ENCODE results near the gene SLC4A5.

The SLC4A5 gene

DNA sequence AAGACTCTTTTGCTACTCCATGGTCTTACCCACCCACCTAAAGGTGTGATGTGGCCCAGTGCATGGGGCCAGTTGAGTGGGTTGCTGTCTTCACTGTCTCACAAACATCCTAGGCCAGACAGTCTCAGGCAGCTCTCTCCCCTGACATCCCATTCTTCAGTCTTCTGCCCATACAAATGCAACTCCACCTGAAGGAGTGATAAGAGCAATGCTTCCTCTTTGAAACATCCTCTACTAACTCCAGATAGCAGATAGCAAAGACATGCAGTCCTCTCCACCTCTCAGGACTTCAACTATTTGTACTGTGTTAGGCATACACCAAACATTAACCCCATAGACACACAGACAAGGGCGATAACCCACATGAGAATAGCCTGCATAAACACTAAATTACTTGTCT lies 73.5 kb downstream of the SLC4A5 start:
- no peak overlapping the region for H2BK120ac ChIP-seq (ENCODE audit: low read depth, low read length)
- no peak overlapping the region for H4K91ac ChIP-seq (ENCODE audit: low read depth, low read length, poor library complexity)
- no peak overlapping the region for H3K4ac ChIP-seq (ENCODE audit: low read length)
- no peak overlapping the region for H3K14ac ChIP-seq (ENCODE audit: low read length)
- H3K4me2 ChIP-seq (ENCODE audit: insufficient read depth, low read length, poor library complexity, severe bottlenecking), result no peak overlapping the region
- peaks cover 0 to 60% (median 0%) of the 10 kb centered on the region in 3 experiments for H3K27me3 ChIP-seq (ENCODE audit: control insufficient read depth in 3 of 3, insufficient read depth in 3 of 3, low read depth in 1 of 3, low read length in 3 of 3)
- no CpG with 5 or more reads among the region's 1 CpG for WGBS, 2 donors (ENCODE audit: extremely low coverage in 2 of 2, insufficient read length in 2 of 2, insufficient replicate concordance in 1 of 2)
- DNase-seq (ENCODE audit: low spot score), result no peak
- H4K8ac ChIP-seq (ENCODE audit: low read depth, low read length), result no peak overlapping the region
- no peak overlapping the region for H3K4me3 ChIP-seq (ENCODE audit: low read length in 2 of 2)
- no peak overlapping the region for H2BK12ac ChIP-seq (ENCODE audit: low read length)
- H3K9me3 ChIP-seq (replicated peaks in 1 of 2; ENCODE audit: control insufficient read depth in 2 of 2, insufficient read depth in 1 of 2, low read depth in 1 of 2, low read length in 2 of 2), result no peaks in the 10 kb centered on the region
- no peak overlapping the region for H3K27ac ChIP-seq (replicated peaks; ENCODE audit: low read length)
- no peak overlapping the region for H3K9ac ChIP-seq (ENCODE audit: low read depth, low read length, poor library complexity)
- H3K23ac ChIP-seq (ENCODE audit: low read depth, low read length, poor library complexity), result no peak overlapping the region
- H3K18ac ChIP-seq (ENCODE audit: low read length), result no peak overlapping the region
- no peaks in the 10 kb centered on the region for H3K79me1 ChIP-seq (ENCODE audit: low read depth, low read length)
- no peak overlapping the region for H2BK5ac ChIP-seq (ENCODE audit: low read length)
- H2AK5ac ChIP-seq (ENCODE audit: low read depth, low read length), result no peak overlapping the region
- no peak overlapping the region for H2BK15ac ChIP-seq (ENCODE audit: low read length)
- H3K4me1 ChIP-seq (ENCODE audit: control insufficient read depth in 2 of 2, insufficient read depth in 1 of 2, low read depth in 1 of 2, low read length in 2 of 2), result no peaks in the 10 kb centered on the region
- no peaks in the 10 kb centered on the region for H3K36me3 ChIP-seq (replicated peaks in 1 of 2; ENCODE audit: control insufficient read depth in 2 of 2, insufficient read depth in 2 of 2, low read length in 2 of 2)
- no peak overlapping the region for H2AFZ ChIP-seq (ENCODE audit: low read length)

DNA sequence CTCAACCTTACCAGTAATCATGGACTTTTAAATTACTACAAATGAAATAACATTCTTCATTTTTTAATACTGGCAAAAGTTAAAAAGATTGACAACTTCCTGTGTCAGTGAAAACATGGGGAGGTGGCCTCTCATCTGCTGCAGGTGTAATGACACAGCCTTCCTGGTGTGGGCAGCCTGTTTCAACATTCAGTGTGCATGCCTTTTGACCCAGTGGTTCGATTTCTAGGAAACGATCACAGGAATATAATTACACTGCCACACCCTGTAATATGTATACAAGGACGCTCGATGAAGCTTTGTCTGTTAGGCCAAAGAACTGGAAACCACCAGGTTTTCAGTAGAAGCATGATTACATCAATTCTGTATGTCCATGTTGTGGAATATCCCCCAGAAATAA lies 76.1 kb downstream of the SLC4A5 start:
- Histone ChIP-seq H2AK5ac (ENCODE audit: low read depth, low read length) (no peak overlapping the region), H4K91ac (ENCODE audit: low read depth, low read length, poor library complexity) (no peak overlapping the region), H2BK5ac (ENCODE audit: low read length) (no peak overlapping the region), H3K4me2 (ENCODE audit: insufficient read depth, low read length, poor library complexity, severe bottlenecking) (no peak overlapping the region), H3K27me3 (ENCODE audit: control insufficient read depth in 3 of 3, insufficient read depth in 3 of 3, low read depth in 1 of 3, low read length in 3 of 3) (peaks cover 0 to 46% (median 0%) of the 10 kb centered on the region in 3 experiments), H3K27ac (replicated peaks; ENCODE audit: low read length) (no peak overlapping the region), H3K18ac (ENCODE audit: low read length) (no peak overlapping the region), H3K4me1 (ENCODE audit: control insufficient read depth in 2 of 2, insufficient read depth in 1 of 2, low read depth in 1 of 2, low read length in 2 of 2) (no peaks in the 10 kb centered on the region), H3K9me3 (replicated peaks in 1 of 2; ENCODE audit: control insufficient read depth in 2 of 2, insufficient read depth in 1 of 2, low read depth in 1 of 2, low read length in 2 of 2) (no peaks in the 10 kb centered on the region), H3K14ac (ENCODE audit: low read length) (no peak overlapping the region), H2BK120ac (ENCODE audit: low read depth, low read length) (no peak overlapping the region), H3K79me1 (ENCODE audit: low read depth, low read length) (no peaks in the 10 kb centered on the region), H3K9ac (ENCODE audit: low read depth, low read length, poor library complexity) (no peak overlapping the region), H2BK12ac (ENCODE audit: low read length) (no peak overlapping the region), H4K8ac (ENCODE audit: low read depth, low read length) (no peak overlapping the region), H3K23ac (ENCODE audit: low read depth, low read length, poor library complexity) (no peak overlapping the region), H3K4me3 (ENCODE audit: low read length in 2 of 2) (no peak overlapping the region), H2AFZ (ENCODE audit: low read length) (no peak overlapping the region), H2BK15ac (ENCODE audit: low read length) (no peak overlapping the region), H3K36me3 (replicated peaks in 1 of 2; ENCODE audit: control insufficient read depth in 2 of 2, insufficient read depth in 2 of 2, low read length in 2 of 2) (no peaks in the 10 kb centered on the region), H3K4ac (ENCODE audit: low read length) (no peak overlapping the region)
- no peak for DNase-seq (ENCODE audit: low spot score)
- WGBS, 2 donors (ENCODE audit: extremely low coverage in 2 of 2, insufficient read length in 2 of 2, insufficient replicate concordance in 1 of 2), result no CpG with 5 or more reads among the region's 4 CpGs

DNA sequence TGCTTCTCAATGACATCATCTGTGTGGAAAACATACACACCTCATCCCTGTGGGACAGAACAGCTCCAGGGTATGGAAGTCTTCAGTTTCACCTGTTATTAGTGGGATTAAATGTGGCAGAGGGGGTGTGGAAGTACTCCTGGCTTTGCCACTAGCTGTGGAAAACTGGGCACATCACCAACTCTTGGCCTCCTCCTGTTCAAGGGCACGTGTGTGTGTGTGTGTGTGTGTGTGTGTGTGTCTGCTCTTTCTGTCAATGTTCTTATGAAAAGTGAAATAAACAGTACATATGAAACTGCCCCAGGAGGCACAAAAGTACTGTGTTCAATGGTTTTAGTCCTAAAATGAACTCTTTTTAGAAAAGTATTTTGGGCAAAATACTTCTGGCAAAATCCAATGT lies 78.9 kb downstream of the SLC4A5 start:
- no peak overlapping the region for H2BK12ac ChIP-seq (ENCODE audit: low read length)
- no peak overlapping the region for H2AK5ac ChIP-seq (ENCODE audit: low read depth, low read length)
- no peak overlapping the region for H3K27ac ChIP-seq (replicated peaks; ENCODE audit: low read length)
- no peak overlapping the region for H2BK120ac ChIP-seq (ENCODE audit: low read depth, low read length)
- WGBS, 2 donors (ENCODE audit: extremely low coverage in 2 of 2, insufficient read length in 2 of 2, insufficient replicate concordance in 1 of 2), result no CpG with 5 or more reads among the region's 1 CpG
- H2BK5ac ChIP-seq (ENCODE audit: low read length), result no peak overlapping the region
- H3K4ac ChIP-seq (ENCODE audit: low read length), result no peak overlapping the region
- no peak for DNase-seq (ENCODE audit: low spot score)
- no peaks in the 10 kb centered on the region for H3K79me1 ChIP-seq (ENCODE audit: low read depth, low read length)
- H3K23ac ChIP-seq (ENCODE audit: low read depth, low read length, poor library complexity), result no peak overlapping the region
- H3K4me1 ChIP-seq (ENCODE audit: control insufficient read depth in 2 of 2, insufficient read depth in 1 of 2, low read depth in 1 of 2, low read length in 2 of 2), result peaks cover 0 to 1% of the 10 kb centered on the region in 2 donors
- no peak overlapping the region for H3K9ac ChIP-seq (ENCODE audit: low read depth, low read length, poor library complexity)
- no peaks in the 10 kb centered on the region for H3K36me3 ChIP-seq (replicated peaks in 1 of 2; ENCODE audit: control insufficient read depth in 2 of 2, insufficient read depth in 2 of 2, low read length in 2 of 2)
- no peak overlapping the region for H3K18ac ChIP-seq (ENCODE audit: low read length)
- H3K9me3 ChIP-seq (replicated peaks in 1 of 2; ENCODE audit: control insufficient read depth in 2 of 2, insufficient read depth in 1 of 2, low read depth in 1 of 2, low read length in 2 of 2), result no peaks in the 10 kb centered on the region
- H3K4me3 ChIP-seq (ENCODE audit: low read length in 2 of 2), result no peak overlapping the region
- H3K14ac ChIP-seq (ENCODE audit: low read length), result no peak overlapping the region
- H3K27me3 ChIP-seq (ENCODE audit: control insufficient read depth in 3 of 3, insufficient read depth in 3 of 3, low read depth in 1 of 3, low read length in 3 of 3), result peaks cover 0 to 38% (median 0%) of the 10 kb centered on the region in 3 experiments
- H2AFZ ChIP-seq (ENCODE audit: low read length), result no peak overlapping the region
- no peak overlapping the region for H3K4me2 ChIP-seq (ENCODE audit: insufficient read depth, low read length, poor library complexity, severe bottlenecking)
- H4K91ac ChIP-seq (ENCODE audit: low read depth, low read length, poor library complexity), result no peak overlapping the region
- no peak overlapping the region for H2BK15ac ChIP-seq (ENCODE audit: low read length)
- no peak overlapping the region for H4K8ac ChIP-seq (ENCODE audit: low read depth, low read length)

- Histone ChIP-seq H3K27ac (replicated peaks; ENCODE audit: low read length) (no peak overlapping the region), H3K23ac (ENCODE audit: low read depth, low read length, poor library complexity) (no peak overlapping the region), H2AFZ (ENCODE audit: low read length) (no peak overlapping the region), H3K79me1 (ENCODE audit: low read depth, low read length) (no peaks in the 10 kb centered on the region), H2BK15ac (ENCODE audit: low read length) (no peak overlapping the region), H3K4me3 (ENCODE audit: low read length in 2 of 2) (no peak overlapping the region), H2BK120ac (ENCODE audit: low read depth, low read length) (no peak overlapping the region), H2AK5ac (ENCODE audit: low read depth, low read length) (no peak overlapping the region), H4K8ac (ENCODE audit: low read depth, low read length) (no peak overlapping the region), H3K9ac (ENCODE audit: low read depth, low read length, poor library complexity) (no peak overlapping the region), H3K27me3 (ENCODE audit: control insufficient read depth in 3 of 3, insufficient read depth in 3 of 3, low read depth in 1 of 3, low read length in 3 of 3) (peaks cover 0 to 31% (median 0%) of the 10 kb centered on the region in 3 experiments), H3K4me2 (ENCODE audit: insufficient read depth, low read length, poor library complexity, severe bottlenecking) (no peak overlapping the region), H3K4ac (ENCODE audit: low read length) (no peak overlapping the region), H3K36me3 (replicated peaks in 1 of 2; ENCODE audit: control insufficient read depth in 2 of 2, insufficient read depth in 2 of 2, low read length in 2 of 2) (no peaks in the 10 kb centered on the region), H3K4me1 (ENCODE audit: control insufficient read depth in 2 of 2, insufficient read depth in 1 of 2, low read depth in 1 of 2, low read length in 2 of 2) (peaks cover 0 to 1% of the 10 kb centered on the region in 2 donors), H3K14ac (ENCODE audit: low read length) (no peak overlapping the region), H2BK5ac (ENCODE audit: low read length) (no peak overlapping the region), H3K18ac (ENCODE audit: low read length) (no peak overlapping the region), H4K91ac (ENCODE audit: low read depth, low read length, poor library complexity) (no peak overlapping the region), H2BK12ac (ENCODE audit: low read length) (no peak overlapping the region), H3K9me3 (replicated peaks in 1 of 2; ENCODE audit: control insufficient read depth in 2 of 2, insufficient read depth in 1 of 2, low read depth in 1 of 2, low read length in 2 of 2) (no peaks in the 10 kb centered on the region)
- no CpG with 5 or more reads among the region's 6 CpGs for WGBS, 2 donors (ENCODE audit: extremely low coverage in 2 of 2, insufficient read length in 2 of 2, insufficient replicate concordance in 1 of 2)
- no peak for DNase-seq (ENCODE audit: low spot score)
Measured at GRCh38 chr2:74262681-74263080, 80.5 kb downstream of the SLC4A5 start.
